ENCODE data around the gene WWTR1.

Gene WWTR1

GRCh38 chr3:149650828-149651227 is 7.0 kb downstream of the WWTR1 start:
- H3K4me1 ChIP-seq (ENCODE audit: control insufficient read depth, insufficient read depth, low read length) = peaks cover 26% of the 10 kb centered on the region
- no peaks in the 10 kb centered on the region for H3K27me3 ChIP-seq (ENCODE audit: control insufficient read depth, insufficient read depth, low read length)

DNA sequence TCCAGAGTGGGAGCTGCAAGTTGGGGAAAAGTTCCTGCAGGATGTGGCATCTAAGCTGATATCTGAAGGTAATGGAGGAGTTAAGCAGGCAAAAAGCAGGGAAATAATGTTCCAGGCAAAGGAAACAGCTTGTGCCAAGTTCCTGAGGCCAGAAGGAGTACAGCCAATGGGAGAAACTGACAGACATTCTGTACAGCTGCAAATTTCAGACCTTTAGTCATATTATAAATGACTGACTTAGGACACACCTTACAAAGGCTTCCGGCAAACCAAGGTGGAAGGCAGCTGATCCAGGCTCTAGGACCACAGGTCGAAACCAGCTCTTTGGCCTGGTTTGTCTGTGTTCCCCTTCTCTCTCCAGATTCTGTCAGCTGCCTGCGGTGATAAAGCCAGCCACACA is 9.3 kb downstream of the WWTR1 start:
- H3K27me3 ChIP-seq (ENCODE audit: control insufficient read depth, insufficient read depth, low read length) = no peaks in the 10 kb centered on the region
- H3K9ac ChIP-seq (ENCODE audit: low read length) = no peak overlapping the region
- H3K36me3 ChIP-seq (ENCODE audit: control insufficient read depth, insufficient read depth, low read length) = no peaks in the 10 kb centered on the region
- peaks cover 16% of the 10 kb centered on the region for H3K4me1 ChIP-seq (ENCODE audit: control insufficient read depth, insufficient read depth, low read length)
- peak overlapping the region; percentile 7 for H3K4me3 ChIP-seq (ENCODE audit: low read length)
- no peak overlapping the region for H3K27ac ChIP-seq (ENCODE audit: low read depth, low read length)

More at GRCh38 chr3:149650828-149651227, 7.0 kb downstream of the WWTR1 start:
- Histone ChIP-seq H3K9ac (ENCODE audit: low read length) (no peak overlapping the region), H3K27ac (ENCODE audit: low read depth, low read length) (no peak overlapping the region), H3K36me3 (ENCODE audit: control insufficient read depth, insufficient read depth, low read length) (no peaks in the 10 kb centered on the region), H3K4me3 (ENCODE audit: low read length) (no peak overlapping the region)

DNA sequence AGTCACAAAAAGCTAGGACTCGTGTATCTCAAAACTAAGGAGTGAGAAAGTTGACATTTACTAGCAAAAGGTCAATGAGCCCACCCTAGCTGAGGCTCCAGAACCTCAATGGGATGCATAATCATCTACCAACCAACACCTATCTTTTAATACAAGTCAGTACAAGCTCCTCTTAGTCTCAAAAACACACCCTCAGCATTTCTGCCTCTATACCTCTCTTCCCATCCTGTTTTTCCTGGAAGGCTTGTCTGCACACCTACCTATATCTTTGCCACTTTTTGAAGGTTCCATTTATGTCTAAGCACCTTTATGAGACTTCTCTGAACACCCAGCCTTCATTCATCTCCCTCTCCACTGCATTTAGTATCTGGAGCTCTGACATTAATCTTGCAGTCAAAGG is 10.0 kb downstream of the WWTR1 start:
- Histone ChIP-seq H3K4me3 (ENCODE audit: low read length) (peak overlapping the region; percentile 7), H3K27ac (ENCODE audit: low read depth, low read length) (no peak overlapping the region), H3K27me3 (ENCODE audit: control insufficient read depth, insufficient read depth, low read length) (no peaks in the 10 kb centered on the region), H3K9ac (ENCODE audit: low read length) (no peak overlapping the region), H3K36me3 (ENCODE audit: control insufficient read depth, insufficient read depth, low read length) (no peaks in the 10 kb centered on the region), H3K4me1 (ENCODE audit: control insufficient read depth, insufficient read depth, low read length) (peaks cover 15% of the 10 kb centered on the region)

GRCh38 chr3:149647285-149647684 is 10.5 kb downstream of the WWTR1 start:
- H3K27me3 ChIP-seq (ENCODE audit: control insufficient read depth, insufficient read depth, low read length) = no peaks in the 10 kb centered on the region
- no peak overlapping the region for H3K9ac ChIP-seq (ENCODE audit: low read length)
- no peak overlapping the region for H3K4me3 ChIP-seq (ENCODE audit: low read length)
- H3K4me1 ChIP-seq (ENCODE audit: control insufficient read depth, insufficient read depth, low read length) = peaks cover 13% of the 10 kb centered on the region
- no peaks in the 10 kb centered on the region for H3K36me3 ChIP-seq (ENCODE audit: control insufficient read depth, insufficient read depth, low read length)
- H3K27ac ChIP-seq (ENCODE audit: low read depth, low read length) = no peak overlapping the region

DNA sequence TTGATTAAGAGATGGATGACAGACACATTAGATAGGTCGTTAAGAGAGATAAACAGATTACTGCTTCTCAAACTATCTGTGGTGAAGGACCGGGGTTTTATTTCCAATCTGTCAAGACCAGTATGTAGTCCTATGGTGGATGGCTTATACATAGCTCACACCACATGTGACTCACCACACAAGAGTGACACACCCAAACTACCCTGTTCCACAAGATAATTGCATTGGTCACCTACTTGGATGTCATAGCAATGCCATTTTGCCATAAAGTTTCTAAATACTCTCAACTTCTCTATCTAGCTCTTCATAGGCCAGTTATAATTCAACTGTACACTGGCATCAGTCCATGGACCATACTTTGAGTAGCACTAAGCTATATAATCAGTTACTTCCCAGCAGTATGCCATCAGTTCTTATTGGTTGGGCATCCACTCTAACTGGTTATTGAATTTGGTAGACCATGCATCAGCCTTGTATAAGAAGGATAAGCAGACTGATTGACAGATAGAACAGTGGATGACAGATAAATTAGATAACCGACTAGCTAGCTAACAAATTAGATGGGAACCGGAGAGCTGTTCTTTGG is 11.6 kb downstream of the WWTR1 start:
- H3K9ac ChIP-seq (ENCODE audit: low read length) = no peak overlapping the region
- H3K27me3 ChIP-seq (ENCODE audit: control insufficient read depth, insufficient read depth, low read length) = no peaks in the 10 kb centered on the region
- H3K27ac ChIP-seq (ENCODE audit: low read depth, low read length) = no peak overlapping the region
- H3K36me3 ChIP-seq (ENCODE audit: control insufficient read depth, insufficient read depth, low read length) = no peaks in the 10 kb centered on the region
- H3K4me3 ChIP-seq (ENCODE audit: low read length) = no peak overlapping the region
- peaks cover 16% of the 10 kb centered on the region for H3K4me1 ChIP-seq (ENCODE audit: control insufficient read depth, insufficient read depth, low read length)

GRCh38 chr3:149643963-149644362 is 13.9 kb downstream of the WWTR1 start:
- no peaks in the 10 kb centered on the region for H3K27me3 ChIP-seq (ENCODE audit: control insufficient read depth, insufficient read depth, low read length)
- no peak overlapping the region for H3K27ac ChIP-seq (ENCODE audit: low read depth, low read length)
- H3K4me3 ChIP-seq (ENCODE audit: low read length) = no peak overlapping the region
- H3K36me3 ChIP-seq (ENCODE audit: control insufficient read depth, insufficient read depth, low read length) = no peaks in the 10 kb centered on the region
- H3K4me1 ChIP-seq (ENCODE audit: control insufficient read depth, insufficient read depth, low read length) = peaks cover 20% of the 10 kb centered on the region
- H3K9ac ChIP-seq (ENCODE audit: low read length) = no peak overlapping the region

- no peaks in the 10 kb centered on the region for H3K27me3 ChIP-seq (ENCODE audit: control insufficient read depth, insufficient read depth, low read length)
- H3K9ac ChIP-seq (ENCODE audit: low read length) = no peak overlapping the region
- no peak overlapping the region for H3K4me3 ChIP-seq (ENCODE audit: low read length)
- H3K27ac ChIP-seq (ENCODE audit: low read depth, low read length) = peak overlapping the region; percentile 17
- peaks cover 19% of the 10 kb centered on the region for H3K4me1 ChIP-seq (ENCODE audit: control insufficient read depth, insufficient read depth, low read length)
- H3K36me3 ChIP-seq (ENCODE audit: control insufficient read depth, insufficient read depth, low read length) = no peaks in the 10 kb centered on the region
These were observed 14.4 kb downstream of the WWTR1 start for GRCh38 chr3:149643482-149643798.

DNA sequence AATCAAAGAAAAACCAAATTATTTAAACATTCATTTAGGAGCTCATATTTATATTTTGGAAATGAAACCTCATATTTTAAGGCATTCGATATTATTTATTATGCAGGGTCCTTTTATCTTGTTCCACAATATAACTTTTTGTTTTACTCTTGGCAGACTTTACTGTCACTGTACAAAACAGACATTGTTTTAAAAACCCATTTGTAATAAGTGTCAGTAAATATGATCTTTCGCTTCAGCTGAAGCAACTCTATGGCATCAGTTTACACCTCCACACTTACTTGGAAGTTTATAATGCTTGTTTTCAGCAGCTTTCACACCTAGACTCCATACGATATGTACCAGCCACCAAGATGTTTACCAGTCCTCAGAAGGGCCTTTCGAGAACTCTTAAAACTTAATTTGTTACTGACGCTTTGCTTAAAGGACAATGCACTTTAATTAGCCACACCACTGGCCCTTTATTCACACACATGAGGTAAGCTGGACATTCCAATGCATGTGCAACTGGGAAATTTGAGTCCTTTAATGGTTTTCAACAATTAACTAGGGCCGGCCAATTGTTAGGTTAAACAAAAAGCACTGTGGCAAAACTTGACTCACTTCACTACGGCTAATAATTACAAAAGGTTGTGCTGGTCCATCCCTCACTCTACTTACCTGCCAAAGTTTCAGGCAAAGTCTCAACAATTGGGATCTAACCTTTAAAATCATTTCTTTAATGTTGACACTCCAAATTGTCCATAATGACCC is 16.7 kb downstream of the WWTR1 start:
- H3K4me3 ChIP-seq (ENCODE audit: low read length) = no peak overlapping the region
- H3K4me1 ChIP-seq (ENCODE audit: control insufficient read depth, insufficient read depth, low read length) = peaks cover 19% of the 10 kb centered on the region
- no peaks in the 10 kb centered on the region for H3K36me3 ChIP-seq (ENCODE audit: control insufficient read depth, insufficient read depth, low read length)
- no peaks in the 10 kb centered on the region for H3K27me3 ChIP-seq (ENCODE audit: control insufficient read depth, insufficient read depth, low read length)
- peak overlapping the region; percentile 1 for H3K27ac ChIP-seq (ENCODE audit: low read depth, low read length)
- H3K9ac ChIP-seq (ENCODE audit: low read length) = no peak overlapping the region

GRCh38 chr3:149639093-149639486 is 18.7 kb downstream of the WWTR1 start:
- Histone ChIP-seq H3K4me1 (ENCODE audit: control insufficient read depth, insufficient read depth, low read length) (peaks cover 21% of the 10 kb centered on the region), H3K9ac (ENCODE audit: low read length) (no peak overlapping the region)

GRCh38 chr3:149638228-149639092 is 19.4 kb downstream of the WWTR1 start:
- Histone ChIP-seq H3K27ac (ENCODE audit: low read depth, low read length) (peak overlapping the region; percentile 54), H3K4me1 (ENCODE audit: control insufficient read depth, insufficient read depth, low read length) (peaks cover 19% of the 10 kb centered on the region), H3K9ac (ENCODE audit: low read length) (no peak overlapping the region), H3K36me3 (ENCODE audit: control insufficient read depth, insufficient read depth, low read length) (no peaks in the 10 kb centered on the region), H3K4me3 (ENCODE audit: low read length) (peak overlapping the region; percentile 44), H3K27me3 (ENCODE audit: control insufficient read depth, insufficient read depth, low read length) (no peaks in the 10 kb centered on the region)

More at GRCh38 chr3:149639093-149639486, 18.7 kb downstream of the WWTR1 start:
- H3K27ac ChIP-seq (ENCODE audit: low read depth, low read length) = peak overlapping the region; percentile 54
- H3K27me3 ChIP-seq (ENCODE audit: control insufficient read depth, insufficient read depth, low read length) = no peaks in the 10 kb centered on the region
- peak overlapping the region; percentile 44 for H3K4me3 ChIP-seq (ENCODE audit: low read length)
- H3K36me3 ChIP-seq (ENCODE audit: control insufficient read depth, insufficient read depth, low read length) = no peaks in the 10 kb centered on the region

DNA sequence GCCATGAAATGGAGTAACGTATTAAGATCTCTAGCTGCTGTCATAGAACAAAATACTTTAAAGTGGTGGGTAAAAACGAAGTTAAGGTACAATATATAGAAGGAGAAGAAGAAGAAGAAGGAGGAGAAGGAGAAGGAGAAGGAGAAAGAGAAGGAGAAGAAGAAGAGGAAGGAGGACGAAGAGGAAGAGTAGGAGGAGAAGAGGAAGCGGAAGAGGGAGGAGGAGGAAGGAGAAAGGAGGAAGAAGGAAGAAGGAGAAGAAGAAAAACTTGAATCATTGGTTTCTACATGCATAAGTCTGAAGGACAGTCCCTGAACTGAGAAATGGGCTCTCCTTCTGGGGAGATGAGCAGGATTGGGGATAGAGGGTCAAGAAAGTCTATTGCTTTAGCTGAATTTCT is 22.4 kb downstream of the WWTR1 start:
- peaks cover 12% of the 10 kb centered on the region for H3K4me1 ChIP-seq (ENCODE audit: control insufficient read depth, insufficient read depth, low read length)

DNA sequence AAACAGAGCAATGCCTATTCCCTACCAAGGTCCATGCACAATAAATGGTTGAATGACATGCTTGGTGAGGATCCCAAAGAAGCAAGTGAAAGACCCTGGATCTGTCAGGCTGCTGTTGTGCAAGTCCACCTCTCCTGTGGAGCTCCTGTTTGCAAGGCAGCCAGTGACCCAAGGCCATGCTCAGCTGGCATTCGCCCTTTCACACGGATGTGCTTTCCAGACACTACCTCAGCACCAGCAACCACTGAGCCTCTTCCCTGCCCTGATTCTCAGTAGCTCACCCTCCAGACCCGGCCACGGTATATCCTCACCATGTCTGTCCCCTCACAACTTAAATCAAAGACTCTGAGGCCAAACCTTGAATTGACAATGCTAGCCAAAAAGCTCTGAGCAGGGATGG is 23.3 kb downstream of the WWTR1 start:
- no peak overlapping the region for H3K27ac ChIP-seq (ENCODE audit: low read depth, low read length)
- H3K27me3 ChIP-seq (ENCODE audit: control insufficient read depth, insufficient read depth, low read length) = no peaks in the 10 kb centered on the region
- no peaks in the 10 kb centered on the region for H3K36me3 ChIP-seq (ENCODE audit: control insufficient read depth, insufficient read depth, low read length)
- H3K4me3 ChIP-seq (ENCODE audit: low read length) = no peak overlapping the region
- peaks cover 12% of the 10 kb centered on the region for H3K4me1 ChIP-seq (ENCODE audit: control insufficient read depth, insufficient read depth, low read length)
- no peak overlapping the region for H3K9ac ChIP-seq (ENCODE audit: low read length)

More for the DNA sequence above, 22.4 kb downstream of the WWTR1 start:
- Histone ChIP-seq H3K27me3 (ENCODE audit: control insufficient read depth, insufficient read depth, low read length) (no peaks in the 10 kb centered on the region), H3K36me3 (ENCODE audit: control insufficient read depth, insufficient read depth, low read length) (no peaks in the 10 kb centered on the region), H3K4me3 (ENCODE audit: low read length) (no peak overlapping the region), H3K9ac (ENCODE audit: low read length) (no peak overlapping the region), H3K27ac (ENCODE audit: low read depth, low read length) (no peak overlapping the region)
